ENCODE data around the gene MSI2.

GRCh38 chr17:57603978-57604377 lies 347.7 kb downstream of the MSI2 start:
- TF ChIP-seq CTCF (IDR thresholded peaks at IDR 0.05; ENCODE audit: low read depth, low read length, poor library complexity, severe bottlenecking), result no peak
- TF ChIP-seq EZH2phosphoT487 (IDR thresholded peaks at IDR 0.05; ENCODE audit: borderline replicate concordance, low read length), result no peak

Measured in DOHH2 (cell line).